Peyer's patch (tissue), 4 donors: ENCODE measurements around the gene FARP2.
A peak's percentile ranks its signal among the peaks of the same experiment; 100 is the strongest.

ENCODE experiments used
- POLR2A ChIP-seq, 2 donors: fragments of 450-650 bp; IDR thresholded peaks; one replicate each; pipeline ENCODE4 v1.5.1; 2017; ENCODE audit warnings: antibody characterized with exemption in 2 of 2, mild to moderate bottlenecking in 2 of 2, moderate library complexity in 2 of 2
- TF ChIP-seq, protein P1 (sequence below), 6 experiments: fragments of 450-650 bp in 4 of 6; fragments of 200-600 bp in 2 of 6; sonication (generic) in 1 of 6; IDR thresholded peaks; one replicate each; pipeline ENCODE4 v1.5.1; 2017 to 2019; ENCODE audit warnings: antibody characterized with exemption in 6 of 6, mild to moderate bottlenecking in 3 of 6, moderate library complexity in 1 of 6

DNA sequence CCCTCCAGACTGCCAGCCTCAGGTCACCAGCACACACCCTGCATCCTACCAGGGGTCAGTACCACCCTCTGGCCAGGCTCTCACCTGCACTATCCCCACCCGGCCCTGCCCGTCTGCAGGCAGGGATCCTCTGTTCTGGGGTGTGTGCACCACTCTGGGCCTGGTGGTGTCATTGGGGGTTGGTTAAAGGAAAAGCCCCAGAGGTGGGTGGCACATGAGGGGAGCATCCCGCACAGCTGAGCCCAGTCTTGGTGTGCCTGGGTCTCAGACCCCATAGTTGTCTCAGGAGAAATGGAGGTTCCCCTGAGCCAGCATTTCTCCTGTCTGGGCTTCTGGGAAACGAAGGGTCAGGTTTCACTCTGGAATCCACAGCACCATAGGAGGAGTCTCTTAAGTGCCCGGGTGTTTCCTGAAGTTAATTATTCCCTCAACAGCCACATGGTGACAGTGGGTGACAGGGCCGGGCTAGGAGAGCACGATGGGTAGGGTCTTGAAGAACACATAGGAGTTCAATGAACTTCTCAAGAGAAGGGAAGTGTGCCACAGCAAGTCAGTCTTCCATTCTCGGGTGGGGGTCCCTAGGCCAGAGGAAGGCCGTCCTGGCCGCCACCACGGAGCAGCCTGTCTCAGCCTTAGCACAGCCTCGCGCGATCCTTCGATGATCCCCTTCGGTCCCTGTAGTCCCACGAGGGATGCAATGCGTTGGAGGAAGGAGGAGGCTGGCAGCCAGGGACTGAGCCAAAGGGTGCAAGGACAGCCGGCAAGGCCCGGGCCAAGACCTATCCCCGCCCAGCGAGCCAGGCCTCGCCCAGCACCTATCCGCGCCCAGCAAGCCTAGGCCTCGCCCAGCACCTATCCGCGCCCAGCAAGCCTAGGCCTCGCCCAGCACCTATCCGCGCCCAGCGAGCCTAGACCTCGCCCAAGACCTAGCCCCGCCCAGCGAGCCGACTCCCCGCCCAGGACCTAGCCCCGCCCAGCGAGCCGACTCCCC lies 1.1 kb upstream of the FARP2 start:
- TF ChIP-seq, protein P1, sequence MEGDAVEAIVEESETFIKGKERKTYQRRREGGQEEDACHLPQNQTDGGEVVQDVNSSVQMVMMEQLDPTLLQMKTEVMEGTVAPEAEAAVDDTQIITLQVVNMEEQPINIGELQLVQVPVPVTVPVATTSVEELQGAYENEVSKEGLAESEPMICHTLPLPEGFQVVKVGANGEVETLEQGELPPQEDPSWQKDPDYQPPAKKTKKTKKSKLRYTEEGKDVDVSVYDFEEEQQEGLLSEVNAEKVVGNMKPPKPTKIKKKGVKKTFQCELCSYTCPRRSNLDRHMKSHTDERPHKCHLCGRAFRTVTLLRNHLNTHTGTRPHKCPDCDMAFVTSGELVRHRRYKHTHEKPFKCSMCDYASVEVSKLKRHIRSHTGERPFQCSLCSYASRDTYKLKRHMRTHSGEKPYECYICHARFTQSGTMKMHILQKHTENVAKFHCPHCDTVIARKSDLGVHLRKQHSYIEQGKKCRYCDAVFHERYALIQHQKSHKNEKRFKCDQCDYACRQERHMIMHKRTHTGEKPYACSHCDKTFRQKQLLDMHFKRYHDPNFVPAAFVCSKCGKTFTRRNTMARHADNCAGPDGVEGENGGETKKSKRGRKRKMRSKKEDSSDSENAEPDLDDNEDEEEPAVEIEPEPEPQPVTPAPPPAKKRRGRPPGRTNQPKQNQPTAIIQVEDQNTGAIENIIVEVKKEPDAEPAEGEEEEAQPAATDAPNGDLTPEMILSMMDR (IDR thresholded peaks at IDR 0.05) = peak in 3 of 6 experiments; percentile 13 to 23 (median 18)
- peak; percentile 36 to 78 for TF ChIP-seq POLR2A (IDR thresholded peaks at IDR 0.05)
